ENCODE data around the gene PALMD.

DNA sequence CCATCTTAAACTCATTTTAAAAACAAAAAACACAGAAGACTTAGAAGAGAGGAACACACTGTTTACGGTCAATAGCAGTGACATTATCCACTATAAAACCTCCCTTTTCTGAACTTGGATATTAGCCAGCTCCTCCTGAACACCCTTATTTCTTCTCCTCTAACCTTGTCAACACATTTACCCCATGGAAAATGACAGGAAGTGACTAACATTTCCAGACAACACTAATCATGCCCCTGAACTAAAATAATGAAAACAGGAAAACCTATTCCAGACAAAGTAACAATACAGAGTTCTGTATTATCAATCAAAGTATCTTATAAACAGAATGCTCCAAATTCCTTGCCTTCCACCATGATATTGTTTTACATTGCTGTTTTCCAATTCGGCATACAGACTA is 45.3 kb downstream of the PALMD start:
- TF ChIP-seq, protein P1, sequence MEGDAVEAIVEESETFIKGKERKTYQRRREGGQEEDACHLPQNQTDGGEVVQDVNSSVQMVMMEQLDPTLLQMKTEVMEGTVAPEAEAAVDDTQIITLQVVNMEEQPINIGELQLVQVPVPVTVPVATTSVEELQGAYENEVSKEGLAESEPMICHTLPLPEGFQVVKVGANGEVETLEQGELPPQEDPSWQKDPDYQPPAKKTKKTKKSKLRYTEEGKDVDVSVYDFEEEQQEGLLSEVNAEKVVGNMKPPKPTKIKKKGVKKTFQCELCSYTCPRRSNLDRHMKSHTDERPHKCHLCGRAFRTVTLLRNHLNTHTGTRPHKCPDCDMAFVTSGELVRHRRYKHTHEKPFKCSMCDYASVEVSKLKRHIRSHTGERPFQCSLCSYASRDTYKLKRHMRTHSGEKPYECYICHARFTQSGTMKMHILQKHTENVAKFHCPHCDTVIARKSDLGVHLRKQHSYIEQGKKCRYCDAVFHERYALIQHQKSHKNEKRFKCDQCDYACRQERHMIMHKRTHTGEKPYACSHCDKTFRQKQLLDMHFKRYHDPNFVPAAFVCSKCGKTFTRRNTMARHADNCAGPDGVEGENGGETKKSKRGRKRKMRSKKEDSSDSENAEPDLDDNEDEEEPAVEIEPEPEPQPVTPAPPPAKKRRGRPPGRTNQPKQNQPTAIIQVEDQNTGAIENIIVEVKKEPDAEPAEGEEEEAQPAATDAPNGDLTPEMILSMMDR (IDR thresholded peaks at IDR 0.05): no peak
- no peak for TF ChIP-seq EZH2 (IDR thresholded peaks at IDR 0.05; ENCODE audit: borderline replicate concordance, insufficient read depth, low read depth, low read length, poor library complexity, severe bottlenecking)
